GM21381 (cell line): Measurements from ENCODE around the gene ESRRA.
A peak's percentile ranks its signal among the peaks of the same experiment; 100 is the strongest.

ENCODE experiments used
- ATAC-seq: cut with Tn5 transposase; IDR thresholded peaks from one replicate; pipeline ENCODE4 v1.9.1; 2021; ENCODE audit warnings: mild to moderate bottlenecking, moderate library complexity; ENCODE audit not compliant: unreplicated experiment

Gene ESRRA

DNA sequence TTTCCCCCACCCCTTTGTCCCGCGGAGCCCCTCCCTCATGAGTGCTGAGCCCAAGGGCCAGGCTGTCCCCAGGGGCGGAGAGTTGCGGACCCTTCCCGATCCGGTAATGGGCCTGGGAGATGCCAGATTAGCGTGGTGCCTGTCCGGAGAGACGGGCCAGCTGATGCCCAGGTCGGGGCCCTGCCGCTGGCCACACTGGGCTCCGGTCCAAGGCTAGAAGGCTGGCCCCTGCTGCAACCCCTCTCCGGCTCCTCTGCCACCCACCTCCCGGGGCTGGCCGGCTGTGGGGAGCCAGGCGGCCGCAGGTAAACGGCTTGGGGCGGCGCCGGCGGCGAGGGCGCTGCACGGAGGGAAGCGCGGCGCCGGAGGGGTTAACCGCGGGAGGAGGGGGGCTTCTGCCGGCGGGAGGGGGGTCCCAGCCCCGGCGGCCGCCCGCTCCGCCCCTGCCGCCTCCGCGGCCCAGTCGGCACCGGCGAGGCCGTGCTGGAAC, 14.0 kb upstream of the ESRRA start, which contains the start of gene KCNK4:
Gene KCNK4 (plus strand): TSS at position 41 of the 490 bp plus-strand sequence. CDS start 1,717 bp downstream, outside the sequence.
- no peak for ATAC-seq

DNA sequence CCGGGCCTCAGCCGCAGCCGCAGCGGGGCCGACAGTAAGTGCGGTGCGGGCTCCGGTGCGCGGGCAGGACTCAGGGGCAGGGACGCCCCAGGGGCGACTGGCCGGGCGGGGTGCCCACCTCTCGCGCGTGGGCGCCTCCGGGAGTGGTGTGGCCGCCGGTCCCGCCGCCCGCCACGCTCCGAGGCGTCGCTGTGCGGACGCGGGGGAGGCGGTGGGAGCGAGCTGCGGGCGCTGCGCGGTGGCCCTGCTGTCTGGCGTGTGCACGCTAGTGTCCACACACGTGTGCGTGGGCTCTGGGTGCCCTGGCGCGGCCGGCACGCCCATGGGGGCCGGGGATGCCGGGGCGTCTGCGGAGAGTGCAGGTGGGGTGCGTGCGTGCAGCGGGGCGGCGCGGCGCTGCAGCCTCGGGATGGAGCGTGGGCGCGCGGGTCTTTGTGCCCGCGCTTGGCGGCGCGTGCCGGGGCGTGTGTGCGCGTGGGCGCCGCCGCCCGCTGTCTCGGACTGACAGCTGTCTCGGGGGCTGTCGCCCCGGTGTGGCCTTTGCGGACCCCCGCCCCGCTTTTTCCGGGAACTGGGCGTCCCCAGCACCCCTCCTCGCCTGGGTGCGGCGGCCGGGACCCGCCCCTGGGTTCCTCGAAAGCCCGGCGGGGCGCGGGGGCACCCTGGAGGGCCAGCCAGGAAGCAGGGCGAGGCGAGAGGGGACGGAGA, 13.4 kb upstream of the ESRRA start:
- ATAC-seq: no peak

DNA sequence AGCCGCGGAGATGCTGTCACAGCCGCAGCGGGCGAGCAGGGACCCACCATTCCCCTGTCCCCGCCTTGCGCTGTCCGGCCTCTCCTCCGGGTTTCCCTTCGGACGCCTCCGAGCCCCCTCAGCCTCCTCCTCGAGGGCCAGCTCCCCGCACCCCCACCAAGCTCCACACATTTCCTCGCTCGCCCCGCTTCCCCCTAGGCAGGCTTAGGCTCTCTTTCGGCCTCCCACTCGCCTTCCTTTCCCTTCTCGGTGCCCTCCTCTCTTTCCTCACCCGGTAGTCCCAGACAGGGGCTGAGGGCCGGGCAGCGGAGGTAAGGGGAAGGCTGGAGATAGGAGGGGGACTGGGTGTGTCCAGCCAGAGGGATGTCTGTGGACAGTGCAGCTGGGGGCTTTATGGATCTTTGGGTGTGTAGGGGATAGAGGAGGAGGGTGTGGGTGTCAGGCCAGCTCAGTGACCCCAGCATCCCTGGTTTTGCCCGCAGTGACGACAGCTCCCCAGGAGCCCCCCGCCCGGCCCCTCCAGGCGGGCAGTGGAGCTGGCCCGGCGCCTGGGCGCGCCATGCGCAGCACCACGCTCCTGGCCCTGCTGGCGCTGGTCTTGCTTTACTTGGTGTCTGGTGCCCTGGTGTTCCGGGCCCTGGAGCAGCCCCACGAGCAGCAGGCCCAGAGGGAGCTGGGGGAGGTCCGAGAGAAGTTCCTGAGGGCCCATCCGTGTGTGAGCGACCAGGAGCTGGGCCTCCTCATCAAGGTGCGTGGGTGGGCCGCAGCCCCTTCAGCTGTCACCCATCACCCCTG, 12.7 kb upstream of the ESRRA start:
- ATAC-seq: no peak

DNA sequence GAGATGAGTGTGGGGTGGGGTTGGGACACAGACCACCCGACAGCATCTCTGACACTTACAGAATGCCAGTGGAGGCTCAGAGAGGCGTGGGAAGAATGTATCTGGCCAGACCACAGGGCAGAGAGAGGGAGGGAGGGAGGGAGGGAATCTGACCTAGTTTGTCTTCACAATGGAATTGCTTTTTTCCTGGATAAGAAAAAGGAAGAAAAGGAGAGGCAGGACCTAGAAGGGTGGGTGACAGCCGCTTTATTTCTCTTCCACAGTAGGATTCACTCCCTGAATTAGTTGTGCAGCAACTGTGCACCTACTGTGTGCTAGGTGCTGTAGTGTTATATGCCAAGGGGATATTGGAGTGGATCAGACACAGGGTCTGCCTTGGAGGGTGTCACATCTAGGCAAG, 10.6 kb upstream of the ESRRA start:
- no peak for ATAC-seq

DNA sequence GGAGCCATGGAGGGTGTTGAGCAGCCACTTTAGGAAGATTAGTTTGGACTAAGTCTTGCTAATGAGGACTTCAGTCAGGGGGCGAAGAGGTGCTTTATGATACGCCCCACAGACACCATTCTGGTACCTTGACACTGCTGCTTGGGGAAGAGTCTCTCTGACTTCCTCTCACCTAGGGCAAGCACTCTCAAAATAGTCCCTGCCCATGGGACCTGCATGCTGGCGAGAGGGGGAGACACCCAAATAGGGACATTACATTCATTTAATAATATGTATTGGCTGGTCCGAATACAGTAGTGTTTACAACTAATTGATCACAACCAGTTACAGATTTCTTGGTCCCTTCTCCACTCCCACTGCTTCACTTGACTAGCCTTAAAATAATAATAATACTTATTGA, 9.6 kb upstream of the ESRRA start:
- no peak for ATAC-seq

DNA sequence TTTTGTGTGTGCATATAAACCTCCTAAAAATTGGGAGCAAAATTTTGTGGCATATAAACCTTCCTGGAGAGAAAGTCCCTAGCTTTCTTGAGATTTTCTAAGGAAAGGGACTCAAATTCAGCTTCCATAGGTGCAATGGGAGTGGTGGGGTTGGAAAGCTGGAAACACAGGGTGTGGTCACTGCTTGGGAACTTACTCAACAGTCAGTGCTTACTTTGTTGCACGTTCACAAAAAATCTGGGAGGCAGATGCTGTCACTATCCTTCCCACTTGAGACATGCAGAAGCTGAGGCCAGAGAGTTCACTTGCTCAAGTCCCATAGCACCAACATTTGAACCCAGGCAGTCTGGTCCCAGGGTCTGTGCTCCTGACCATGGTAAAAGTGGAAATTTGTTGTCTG, 9.1 kb upstream of the ESRRA start:
- no peak for ATAC-seq

DNA sequence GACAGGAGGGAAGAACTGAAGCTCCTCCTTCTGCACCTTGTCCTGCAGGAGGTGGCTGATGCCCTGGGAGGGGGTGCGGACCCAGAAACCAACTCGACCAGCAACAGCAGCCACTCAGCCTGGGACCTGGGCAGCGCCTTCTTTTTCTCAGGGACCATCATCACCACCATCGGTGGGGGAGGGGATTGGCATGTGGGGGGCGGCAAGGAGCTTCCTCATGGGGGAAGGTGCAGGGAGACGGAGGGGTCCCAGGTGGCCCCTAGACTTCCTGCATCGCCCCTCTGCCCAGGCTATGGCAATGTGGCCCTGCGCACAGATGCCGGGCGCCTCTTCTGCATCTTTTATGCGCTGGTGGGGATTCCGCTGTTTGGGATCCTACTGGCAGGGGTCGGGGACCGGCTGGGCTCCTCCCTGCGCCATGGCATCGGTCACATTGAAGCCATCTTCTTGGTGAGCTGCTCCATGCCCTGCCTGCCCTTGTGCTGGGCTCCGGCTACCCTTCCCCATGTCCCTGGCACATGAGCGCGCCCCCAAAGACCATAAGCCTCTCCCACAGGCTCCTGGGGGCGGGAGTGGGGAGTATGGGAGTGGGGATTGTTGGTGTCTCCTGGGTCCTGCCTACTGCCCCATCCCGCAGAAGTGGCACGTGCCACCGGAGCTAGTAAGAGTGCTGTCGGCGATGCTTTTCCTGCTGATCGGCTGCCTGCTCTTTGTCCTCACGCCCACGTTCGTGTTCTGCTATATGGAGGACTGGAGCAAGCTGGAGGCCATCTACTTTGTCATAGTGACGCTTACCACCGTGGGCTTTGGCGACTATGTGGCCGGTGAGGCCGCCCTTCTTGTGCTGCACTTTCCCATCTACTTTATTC, 8.3 kb upstream of the ESRRA start:
- ATAC-seq: no peak

DNA sequence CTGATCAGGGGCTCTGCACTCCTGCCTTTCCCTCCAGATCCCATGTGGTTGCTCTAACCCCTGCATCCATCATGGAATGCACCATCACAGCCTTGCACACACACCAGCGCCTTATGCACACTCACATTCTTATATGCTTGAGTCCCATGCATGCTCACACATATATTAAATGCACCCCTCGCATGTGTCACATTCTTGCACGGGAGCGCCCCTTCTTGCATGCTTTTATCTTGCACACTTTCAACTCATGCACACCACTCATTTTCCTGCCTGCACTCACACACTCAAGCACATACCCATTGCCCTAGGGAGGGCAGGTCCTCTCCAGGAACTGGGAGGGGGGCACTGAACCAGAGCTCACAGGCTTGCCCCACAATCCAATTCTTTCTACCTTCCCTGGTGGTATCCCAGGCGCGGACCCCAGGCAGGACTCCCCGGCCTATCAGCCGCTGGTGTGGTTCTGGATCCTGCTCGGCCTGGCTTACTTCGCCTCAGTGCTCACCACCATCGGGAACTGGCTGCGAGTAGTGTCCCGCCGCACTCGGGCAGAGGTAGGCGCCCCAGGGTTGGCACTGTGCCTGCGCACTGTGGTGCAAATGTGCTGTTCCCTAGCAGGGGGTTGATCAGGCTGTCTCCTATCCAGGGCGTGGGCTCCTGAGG, 7.5 kb upstream of the ESRRA start:
- ATAC-seq: no peak

DNA sequence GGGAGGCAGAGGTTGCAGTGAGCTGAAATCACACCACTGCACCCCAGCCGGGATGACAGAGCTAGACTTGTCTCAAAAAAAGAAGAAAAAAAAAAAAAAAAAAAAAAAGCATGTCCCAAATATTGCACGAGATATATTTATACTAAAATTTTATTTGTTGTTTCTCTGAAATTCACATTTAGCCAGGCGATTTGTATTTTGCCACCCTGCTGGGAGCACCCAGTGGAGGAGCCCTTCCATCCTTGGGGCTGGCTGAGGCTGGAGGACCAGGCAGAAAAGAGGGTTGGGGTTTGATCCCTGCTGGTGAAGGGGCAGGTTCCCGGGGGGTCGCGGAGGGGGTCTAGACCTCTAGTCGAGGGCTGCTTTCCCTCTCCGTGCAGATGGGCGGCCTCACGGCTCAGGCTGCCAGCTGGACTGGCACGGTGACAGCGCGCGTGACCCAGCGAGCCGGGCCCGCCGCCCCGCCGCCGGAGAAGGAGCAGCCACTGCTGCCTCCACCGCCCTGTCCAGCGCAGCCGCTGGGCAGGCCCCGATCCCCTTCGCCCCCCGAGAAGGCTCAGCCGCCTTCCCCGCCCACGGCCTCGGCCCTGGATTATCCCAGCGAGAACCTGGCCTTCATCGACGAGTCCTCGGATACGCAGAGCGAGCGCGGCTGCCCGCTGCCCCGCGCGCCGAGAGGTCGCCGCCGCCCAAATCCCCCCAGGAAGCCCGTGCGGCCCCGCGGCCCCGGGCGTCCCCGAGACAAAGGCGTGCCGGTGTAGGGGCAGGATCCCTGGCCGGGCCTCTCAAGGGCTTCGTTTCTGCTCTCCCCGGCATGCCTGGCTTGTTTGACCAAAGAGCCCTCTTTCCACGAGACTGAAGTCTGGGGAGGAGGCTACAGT, 6.1 kb upstream of the ESRRA start:
- no peak for ATAC-seq

DNA sequence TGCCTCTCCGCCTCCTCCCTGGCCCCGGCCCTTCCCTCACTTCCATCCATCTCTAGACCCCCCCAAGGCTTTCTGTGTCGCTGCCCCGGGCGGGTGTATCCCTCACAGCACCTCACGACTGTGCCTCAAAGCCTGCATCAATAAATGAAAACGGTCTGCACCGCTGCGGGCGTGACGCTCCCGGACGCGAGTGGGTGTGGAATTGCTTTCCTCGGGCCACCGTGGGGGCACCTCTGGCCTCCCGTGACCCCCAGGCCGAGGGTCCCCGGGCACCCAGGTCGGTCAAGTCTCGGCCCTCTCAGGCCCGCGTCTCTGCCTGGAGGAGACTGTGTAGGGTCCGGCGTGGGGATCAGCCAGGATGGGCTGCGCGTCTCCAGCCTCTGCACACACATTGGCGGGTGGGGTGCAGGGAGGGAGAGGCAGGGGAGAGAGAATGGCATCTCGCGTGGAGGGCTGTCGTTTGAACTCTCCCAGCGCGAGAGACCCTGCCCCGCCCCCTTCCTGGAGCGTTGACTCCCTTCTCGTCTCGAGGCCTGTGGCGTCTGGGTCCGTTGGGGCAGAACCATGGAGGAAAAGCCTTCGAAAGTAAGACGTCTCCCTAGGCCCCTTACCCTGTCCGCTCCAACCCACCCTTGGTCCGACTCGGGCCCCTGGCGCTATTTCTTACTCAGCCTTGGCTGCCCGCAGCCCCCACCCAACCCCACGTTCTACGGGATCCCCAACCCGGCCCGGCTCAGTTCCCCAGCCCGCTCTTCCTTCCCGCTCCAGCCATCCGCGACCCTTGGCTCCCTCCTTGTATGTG, 5.3 kb upstream of the ESRRA start, which contains the start of gene CATSPERZ:
Gene CATSPERZ (plus strand): TSS at position 512 of the 802 bp plus-strand sequence. CDS start 53 bp downstream, at position 565.
- no peak for ATAC-seq

DNA sequence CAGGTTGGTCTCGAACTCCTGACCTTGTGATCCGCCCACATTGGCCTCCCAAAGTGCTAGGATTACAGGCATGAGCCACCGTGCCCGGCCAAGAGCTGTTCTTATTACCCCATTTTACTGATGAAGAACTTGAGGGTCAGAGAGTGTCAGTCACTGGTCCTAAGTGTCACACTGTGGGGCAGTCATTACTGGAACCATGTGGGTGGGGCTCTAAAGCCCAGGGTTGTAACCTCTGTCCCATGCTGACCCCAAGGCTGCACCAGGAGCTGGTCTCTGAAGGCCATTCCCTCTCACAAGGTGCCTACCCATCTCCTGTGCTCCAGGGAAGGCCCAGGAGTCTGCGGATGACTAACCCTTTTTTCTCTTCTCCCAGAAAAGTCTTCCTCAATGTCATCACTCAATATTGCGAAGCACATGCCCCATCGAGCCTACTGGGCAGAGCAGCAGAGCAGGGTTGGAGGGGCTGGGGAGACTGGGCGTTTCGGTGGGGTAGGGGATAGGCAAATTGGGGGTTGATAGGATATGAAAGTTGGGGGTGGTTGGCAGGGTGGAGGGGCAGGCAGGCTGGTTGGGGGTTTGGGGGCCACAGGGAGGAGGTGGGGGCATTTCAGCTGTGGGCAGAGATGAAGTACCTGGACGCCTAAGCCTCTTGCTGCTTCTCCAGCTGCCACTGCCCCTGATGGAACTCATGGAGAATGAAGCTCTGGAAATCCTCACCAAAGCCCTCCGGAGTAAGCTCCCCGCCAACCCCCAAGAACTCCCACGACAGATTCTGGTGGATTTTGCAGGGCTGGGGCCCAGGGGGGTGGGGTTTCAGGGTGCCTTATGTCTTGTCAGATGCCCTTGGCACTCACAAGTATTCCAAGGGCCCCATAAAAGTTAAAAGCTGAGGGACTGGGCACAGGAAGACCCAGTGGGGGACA, 2.0 kb upstream of the ESRRA start:
- ATAC-seq: no peak

DNA sequence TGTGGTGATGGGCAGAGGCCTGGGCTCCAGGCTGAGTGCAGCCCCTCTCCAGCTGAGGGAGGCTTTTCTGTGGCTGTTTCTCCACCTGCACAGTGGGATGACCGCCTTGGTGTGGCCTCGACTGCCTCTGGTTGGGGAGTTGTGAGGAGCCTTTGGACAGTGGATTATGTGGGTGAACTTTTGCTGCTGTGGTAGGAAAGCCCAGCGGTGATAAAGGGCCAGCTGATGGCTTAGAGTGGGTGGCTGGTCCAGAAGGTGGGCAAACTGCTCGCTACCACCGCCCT, 1.4 kb upstream of the ESRRA start:
- no peak for ATAC-seq

DNA sequence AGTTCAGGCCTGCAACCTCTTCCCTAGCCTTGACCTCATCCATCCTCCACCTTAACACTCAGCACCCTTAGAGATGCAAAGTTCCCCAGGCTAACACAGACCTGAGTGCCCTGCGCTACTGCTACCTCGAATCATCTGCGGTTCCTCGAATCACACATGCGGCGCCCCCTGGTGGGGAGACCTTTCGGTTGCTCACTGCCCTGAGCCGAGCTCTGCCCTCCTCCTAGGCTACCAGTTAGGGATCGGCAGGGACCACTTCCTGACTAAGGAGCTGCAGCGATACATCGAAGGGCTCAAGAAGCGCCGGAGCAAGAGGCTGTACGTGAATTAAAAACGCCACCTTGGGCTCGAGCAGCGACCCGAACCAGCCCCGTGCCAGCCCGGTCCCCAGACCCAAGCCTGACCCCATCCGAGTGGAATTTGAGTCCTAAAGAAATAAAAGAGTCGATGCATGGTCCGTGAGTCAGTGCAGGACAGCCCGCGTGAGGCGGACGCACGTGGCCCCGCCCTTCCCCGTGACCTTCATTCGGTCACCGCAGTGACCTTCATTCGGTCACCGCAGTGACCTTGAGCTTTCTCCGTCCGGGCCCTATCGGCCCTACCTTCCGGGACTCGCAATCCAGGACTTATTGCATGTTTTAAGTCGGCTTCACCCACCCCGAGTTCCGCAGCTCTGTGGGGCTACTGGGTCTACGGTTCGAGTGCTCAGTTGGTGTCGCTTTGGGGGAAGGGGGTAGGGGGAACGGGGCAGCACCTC, 830 bp upstream of the ESRRA start:
- peak; percentile 26 for ATAC-seq

DNA sequence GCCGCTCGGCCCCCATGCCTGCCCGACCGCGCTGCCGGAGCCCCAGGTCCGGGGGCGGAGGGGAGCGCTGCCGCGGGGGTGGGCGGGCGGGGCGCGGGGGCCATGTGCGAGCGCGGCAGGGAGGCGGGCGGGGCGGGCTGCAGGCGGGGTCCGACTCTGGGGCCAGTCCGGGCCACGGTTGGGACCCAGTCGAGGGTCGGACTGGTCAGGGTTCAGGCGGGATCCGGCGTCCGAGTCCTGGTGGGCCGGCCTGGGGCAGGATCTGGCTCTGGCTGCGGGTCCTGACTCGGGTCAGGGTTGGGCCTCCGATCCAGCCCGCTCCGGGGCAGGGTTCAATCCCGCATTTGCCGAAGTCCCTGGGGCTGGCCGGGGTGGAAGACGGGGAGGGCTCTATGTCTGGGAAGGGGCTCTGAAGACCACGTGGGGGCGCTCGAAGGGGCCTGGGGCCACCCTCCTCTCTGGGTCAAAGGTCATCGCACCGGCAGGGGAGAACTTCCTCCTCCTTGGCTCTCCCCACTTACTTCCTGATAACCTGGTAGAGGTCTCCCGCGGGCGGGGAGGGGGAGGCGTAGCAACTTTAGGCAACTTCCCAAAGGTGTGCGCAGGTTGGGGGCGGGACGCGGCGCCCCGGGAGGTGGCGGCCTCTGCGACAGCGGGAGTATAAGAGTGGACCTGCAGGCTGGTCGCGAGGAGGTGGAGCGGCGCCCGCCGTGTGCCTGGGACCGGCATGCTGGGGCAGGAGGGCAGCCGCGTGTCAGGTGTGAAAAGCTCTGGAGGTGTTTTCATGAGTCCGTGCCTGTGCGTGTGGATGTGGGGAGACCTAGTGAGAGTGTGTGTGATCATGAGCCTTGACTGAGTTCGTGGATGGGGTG, 603 bp downstream of the ESRRA start:
- peak; percentile 34 for ATAC-seq

DNA sequence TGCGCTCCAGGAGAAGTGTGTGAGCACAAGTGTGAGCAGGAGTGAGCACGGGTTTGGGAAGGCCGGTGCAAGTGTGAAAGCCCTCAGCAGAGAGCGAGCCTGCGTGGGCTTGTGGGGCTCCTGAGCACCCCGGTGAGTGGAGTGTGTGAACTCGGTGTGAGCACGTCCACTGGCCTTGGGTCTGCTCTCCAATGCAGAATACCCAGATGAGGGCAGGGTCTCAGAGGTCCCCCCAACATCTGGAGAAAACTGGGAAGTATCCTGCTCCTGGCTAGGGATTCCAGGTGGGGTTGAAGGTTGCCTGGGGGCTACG, 1.2 kb downstream of the ESRRA start:
- ATAC-seq: no peak

DNA sequence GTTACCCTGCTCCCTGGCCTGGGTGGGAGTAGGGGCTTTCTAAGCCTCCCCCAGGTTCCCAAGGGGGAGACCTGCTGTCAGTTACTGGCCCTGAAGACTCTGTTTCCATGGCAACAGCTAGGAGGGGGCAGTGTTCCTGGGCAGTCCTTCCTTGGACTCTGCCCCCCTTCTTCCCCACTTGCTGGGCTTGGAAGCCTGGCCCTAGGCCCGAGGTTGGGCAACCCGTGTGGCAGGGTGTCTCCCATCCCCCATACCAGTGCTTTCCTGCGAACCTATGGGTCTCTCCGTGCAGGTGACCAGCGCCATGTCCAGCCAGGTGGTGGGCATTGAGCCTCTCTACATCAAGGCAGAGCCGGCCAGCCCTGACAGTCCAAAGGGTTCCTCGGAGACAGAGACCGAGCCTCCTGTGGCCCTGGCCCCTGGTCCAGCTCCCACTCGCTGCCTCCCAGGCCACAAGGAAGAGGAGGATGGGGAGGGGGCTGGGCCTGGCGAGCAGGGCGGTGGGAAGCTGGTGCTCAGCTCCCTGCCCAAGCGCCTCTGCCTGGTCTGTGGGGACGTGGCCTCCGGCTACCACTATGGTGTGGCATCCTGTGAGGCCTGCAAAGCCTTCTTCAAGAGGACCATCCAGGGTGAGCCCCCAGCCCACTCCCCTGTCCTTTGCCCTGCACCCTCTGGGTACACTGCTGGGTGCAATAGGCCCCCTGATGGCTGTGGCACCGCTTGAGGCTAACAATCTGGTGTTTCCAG, 1.7 kb downstream of the ESRRA start:
- ATAC-seq: no peak
